Liver (tissue), 9 donors: ENCODE measurements around the gene GOLGA2. TPM values are rescaled to one million over a fixed set of nuclear protein-coding genes. Genes with fewer than 3 reads are reported as not detected.

Source experiments
- DNase-seq: peaks from one replicate; pipeline ENCODE4 v3.0.0-alpha.2; 2017; ENCODE audit warnings: low spot score
- H3K27ac ChIP-seq, 2 donors: one replicate each; pipeline ENCODE4 v1.7.0; 2013; ENCODE audit warnings: inconsistent platforms in 2 of 2, low read length in 2 of 2, control low read depth in 1 of 2, low read depth in 1 of 2, mild to moderate bottlenecking in 1 of 2
- H3K27me3 ChIP-seq, 4 donors: one replicate each; pipeline versions ENCODE4 v1.6.1 to v1.7.0; 2013; ENCODE audit warnings: low read length in 3 of 4, inconsistent platforms in 1 of 4, mild to moderate bottlenecking in 1 of 4, moderate library complexity in 1 of 4; ENCODE audit not compliant: control insufficient read depth in 4 of 4, insufficient read depth in 4 of 4
- H3K36me3 ChIP-seq, 4 donors: one replicate each; pipeline versions ENCODE4 v1.6.1 to v1.7.0; 2013; ENCODE audit warnings: low read length in 3 of 4, mild to moderate bottlenecking in 3 of 4, low read depth in 1 of 4, moderate library complexity in 1 of 4; ENCODE audit not compliant: control insufficient read depth in 4 of 4, insufficient read depth in 3 of 4
- H3K4me1 ChIP-seq, 4 donors: one replicate each; pipeline versions ENCODE4 v1.6.1 to v1.7.0; 2013; ENCODE audit warnings: low read length in 3 of 4, mild to moderate bottlenecking in 3 of 4, moderate library complexity in 1 of 4; ENCODE audit not compliant: control insufficient read depth in 4 of 4, insufficient read depth in 4 of 4
- H3K4me3 ChIP-seq, 3 donors: one replicate each; pipeline versions ENCODE4 v1.6.1 to v1.7.0; 2013; ENCODE audit warnings: low read length in 3 of 3, control low read depth in 1 of 3, low read depth in 1 of 3, mild to moderate bottlenecking in 1 of 3
- H3K9ac ChIP-seq, 2 donors: one replicate each; pipeline ENCODE4 v1.7.0; 2013; ENCODE audit warnings: low read length in 2 of 2, mild to moderate bottlenecking in 2 of 2, moderate library complexity in 2 of 2, control low read depth in 1 of 2, low read depth in 1 of 2
- H3K9me3 ChIP-seq, 4 donors: one replicate each; pipeline versions ENCODE4 v1.6.1 to v1.7.0; 2013; ENCODE audit warnings: low read length in 3 of 4; ENCODE audit not compliant: control insufficient read depth in 4 of 4
- ATF3 ChIP-seq: IDR thresholded peaks from 2 replicates; pipeline ENCODE4 v1.6.1; 2016; ENCODE audit warnings: antibody characterized with exemption
- EGR1 ChIP-seq, 2 donors: IDR thresholded peaks; 2 replicates each; pipeline ENCODE4 v1.6.1; 2016 to 2018; ENCODE audit warnings: antibody characterized with exemption in 2 of 2, low read depth in 2 of 2
- FOXA1 ChIP-seq: IDR thresholded peaks from 2 replicates; pipeline ENCODE4 v1.6.1; 2016; ENCODE audit warnings: antibody characterized with exemption
- FOXA2 ChIP-seq: IDR thresholded peaks from 2 replicates; pipeline ENCODE4 v1.6.1; 2016; ENCODE audit warnings: antibody characterized with exemption
- GABPA ChIP-seq, 2 donors: IDR thresholded peaks in 1 of 2; conservative IDR thresholded peaks in 1 of 2; 2 replicates each; pipeline ENCODE4 v1.6.1; 2016; ENCODE audit warnings: antibody characterized with exemption in 2 of 2, mild to moderate bottlenecking in 1 of 2, moderate library complexity in 1 of 2
- HNF4A ChIP-seq, 2 donors: conservative IDR thresholded peaks; 2 replicates each; pipeline ENCODE4 v1.6.1; 2016; ENCODE audit warnings: antibody characterized with exemption in 2 of 2, mild to moderate bottlenecking in 2 of 2
- HNF4G ChIP-seq: IDR thresholded peaks from 2 replicates; pipeline ENCODE4 v1.6.1; 2016; ENCODE audit warnings: antibody characterized with exemption
- JUND ChIP-seq, 2 donors: IDR thresholded peaks; 2 replicates each; pipeline ENCODE4 v1.6.1; 2016; ENCODE audit warnings: antibody characterized with exemption in 2 of 2
- NR2F2 ChIP-seq: IDR thresholded peaks from 2 replicates; pipeline ENCODE4 v1.6.1; 2016; ENCODE audit warnings: antibody characterized with exemption
- RAD21 ChIP-seq, 2 donors: IDR thresholded peaks; 2 replicates each; pipeline ENCODE4 v1.6.1; 2016; ENCODE audit warnings: antibody characterized with exemption in 2 of 2, mild to moderate bottlenecking in 2 of 2
- REST ChIP-seq: IDR thresholded peaks from 2 replicates; pipeline ENCODE4 v1.6.1; 2016; ENCODE audit warnings: antibody characterized with exemption, mild to moderate bottlenecking
- RXRA ChIP-seq, 2 donors: IDR thresholded peaks; 2 replicates each; pipeline ENCODE4 v1.6.1; 2017 to 2018; ENCODE audit warnings: antibody characterized with exemption in 2 of 2, mild to moderate bottlenecking in 1 of 2
- SP1 ChIP-seq: IDR thresholded peaks from 2 replicates; pipeline ENCODE4 v1.6.1; 2018; ENCODE audit warnings: antibody characterized with exemption, mild to moderate bottlenecking
- YY1 ChIP-seq: IDR thresholded peaks from 2 replicates; pipeline ENCODE4 v1.6.1; 2016; ENCODE audit warnings: antibody characterized with exemption, mild to moderate bottlenecking
- WGBS: extraction: QIAGEN DNeasy Blood & Tissue Kit; methylation state at CpG from one replicate; pipeline ENCODE4 v1.1.7; 2013; 5-methylcytosine and 5-hydroxymethylcytosine counted together
- polyA plus RNA-seq, 2 donors: library from polyadenylated mRNA; stranded (reverse) in 1 of 2; unstranded in 1 of 2; fragments of 200-250 nt in 1 of 2; fragments of >200 nt in 1 of 2; fragmentation: Nextera tagmentation in 1 of 2; extraction: Ambion mirVana in 1 of 2; gene quantifications; one replicate each; pipeline versions ENCODE4 v1.2.1 to v1.2.3, GENCODE V29; 2013 to 2015
- total RNA-seq, 2 donors: library from RNA; depleted of rRNA; stranded (reverse); fragments of >200 nt; gene quantifications; one replicate each; pipeline ENCODE4 v1.2.3, GENCODE V29; 2014
- TF ChIP-seq, protein P1 (sequence below): fragments of 150-350 bp; IDR thresholded peaks from 2 replicates; pipeline ENCODE4 v1.5.1; 2017; ENCODE audit warnings: improper control_type of control experiment, low read depth, low read length; ENCODE audit not compliant: missing input control
- donor health status: healthy.
- donor health status: healthy.
- donor health status: healthy.
- donor health status: healthy.
- donor health status: healthy.

GOLGA2 gene
- total and polyA plus RNA-seq, 4 donors, result 14.4 to 45.7 (median 27.9) TPM

DNA sequence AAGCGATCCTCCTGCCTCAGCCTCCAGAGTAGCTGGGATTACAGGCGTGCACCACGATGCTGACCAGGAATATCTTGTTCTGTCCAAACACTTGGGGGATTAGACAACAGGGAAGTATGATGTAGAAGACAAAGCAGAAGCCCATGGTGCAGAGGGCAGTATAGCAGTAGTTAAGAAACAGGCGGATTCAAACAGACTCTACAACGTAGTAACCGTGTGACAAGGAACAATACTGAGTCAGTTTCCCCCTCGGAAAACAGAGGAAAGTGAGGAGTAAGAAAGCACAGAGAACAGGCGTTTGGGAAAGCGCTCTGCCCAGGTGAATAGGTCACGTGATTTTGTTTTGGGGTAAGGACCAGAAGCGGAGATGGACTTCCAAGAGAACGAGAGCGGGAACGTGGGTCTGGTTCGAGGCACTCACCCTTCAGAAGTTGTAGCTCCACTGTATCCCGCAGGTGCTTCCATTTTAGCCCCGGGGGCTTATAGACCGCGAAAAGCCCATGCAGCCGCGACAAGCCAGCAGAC, 46.1 kb upstream of the GOLGA2 start:
- Histone ChIP-seq H3K36me3 (peaks cover 0 to 22% (median 4%) of the 10 kb centered on the region in 4 donors), H3K27ac (peak overlapping the region in 1 of 2 donors; percentile 87), H3K27me3 (no peaks in the 10 kb centered on the region), H3K9ac (peak overlapping the region; percentile 12 to 21), H3K4me1 (peaks cover 9 to 38% (median 31%) of the 10 kb centered on the region in 4 donors), H3K4me3 (peak overlapping the region; percentile 69 to 89 (median 75)), H3K9me3 (no peaks in the 10 kb centered on the region)
- WGBS, result 2% methylated on average over 21 of the region's 21 CpGs
- TF ChIP-seq RAD21 (IDR thresholded peaks at IDR 0.05), result no peak
- TF ChIP-seq REST, result no peak
- TF ChIP-seq GABPA (IDR thresholded peaks at IDR 0.05 in 1 of 2, conservative IDR thresholded peaks at IDR 0.05 in 1 of 2), result no peak
- no peak for TF ChIP-seq NR2F2
- no peak for TF ChIP-seq YY1
- no peak for TF ChIP-seq HNF4G
- TF ChIP-seq, protein P1, sequence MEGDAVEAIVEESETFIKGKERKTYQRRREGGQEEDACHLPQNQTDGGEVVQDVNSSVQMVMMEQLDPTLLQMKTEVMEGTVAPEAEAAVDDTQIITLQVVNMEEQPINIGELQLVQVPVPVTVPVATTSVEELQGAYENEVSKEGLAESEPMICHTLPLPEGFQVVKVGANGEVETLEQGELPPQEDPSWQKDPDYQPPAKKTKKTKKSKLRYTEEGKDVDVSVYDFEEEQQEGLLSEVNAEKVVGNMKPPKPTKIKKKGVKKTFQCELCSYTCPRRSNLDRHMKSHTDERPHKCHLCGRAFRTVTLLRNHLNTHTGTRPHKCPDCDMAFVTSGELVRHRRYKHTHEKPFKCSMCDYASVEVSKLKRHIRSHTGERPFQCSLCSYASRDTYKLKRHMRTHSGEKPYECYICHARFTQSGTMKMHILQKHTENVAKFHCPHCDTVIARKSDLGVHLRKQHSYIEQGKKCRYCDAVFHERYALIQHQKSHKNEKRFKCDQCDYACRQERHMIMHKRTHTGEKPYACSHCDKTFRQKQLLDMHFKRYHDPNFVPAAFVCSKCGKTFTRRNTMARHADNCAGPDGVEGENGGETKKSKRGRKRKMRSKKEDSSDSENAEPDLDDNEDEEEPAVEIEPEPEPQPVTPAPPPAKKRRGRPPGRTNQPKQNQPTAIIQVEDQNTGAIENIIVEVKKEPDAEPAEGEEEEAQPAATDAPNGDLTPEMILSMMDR, result no peak
- TF ChIP-seq EGR1 (IDR thresholded peaks at IDR 0.05; ENCODE audit: low read depth in 2 of 2), result no peak
- no peak for TF ChIP-seq HNF4A (conservative IDR thresholded peaks at IDR 0.05)
- TF ChIP-seq FOXA1, result no peak
- TF ChIP-seq SP1, result no peak
- TF ChIP-seq FOXA2, result no peak
- TF ChIP-seq ATF3, result no peak
- no peak for DNase-seq

DNA sequence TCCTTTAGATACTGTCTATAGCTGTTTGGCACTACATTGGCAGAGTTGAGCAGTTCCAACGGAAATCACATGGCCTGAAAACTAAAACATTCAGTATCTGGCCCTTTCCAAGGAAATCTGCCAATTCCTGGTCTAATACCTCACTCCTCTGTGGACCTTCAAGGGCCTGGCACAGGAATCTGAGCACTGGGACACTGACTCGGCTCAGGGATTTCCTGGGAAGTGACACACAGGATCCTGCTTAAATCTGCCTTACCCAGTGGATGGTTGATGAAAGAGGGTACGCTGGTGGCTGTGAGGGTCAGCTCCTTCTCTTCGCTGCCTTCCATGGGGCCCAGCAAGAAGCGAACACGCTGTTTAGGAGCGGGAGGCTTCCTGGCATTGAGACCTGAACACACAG, 45.5 kb upstream of the GOLGA2 start:
- WGBS, result 85% methylated on average over 7 of the region's 7 CpGs
- no peak for DNase-seq
- H3K27me3 ChIP-seq, result no peaks in the 10 kb centered on the region
- H3K27ac ChIP-seq, result no peak overlapping the region
- H3K9me3 ChIP-seq, result no peaks in the 10 kb centered on the region
- peaks cover 9 to 38% (median 31%) of the 10 kb centered on the region in 4 donors for H3K4me1 ChIP-seq
- no peak overlapping the region for H3K9ac ChIP-seq
- H3K36me3 ChIP-seq, result peaks cover 0 to 27% (median 7%) of the 10 kb centered on the region in 4 donors
- peak overlapping the region; percentile 69 to 89 (median 75) for H3K4me3 ChIP-seq
- TF ChIP-seq JUND (IDR thresholded peaks at IDR 0.05) (no peak), NR2F2 (no peak), HNF4G (no peak), RXRA (IDR thresholded peaks at IDR 0.05) (no peak), GABPA (IDR thresholded peaks at IDR 0.05 in 1 of 2, conservative IDR thresholded peaks at IDR 0.05 in 1 of 2) (no peak), SP1 (no peak)
- TF ChIP-seq, protein P1, result no peak
